Measurements from ENCODE around the gene TMEM161A.
"Not testable (repeated sequence)": the region's sequence is repeated elsewhere in the genome, so short reads cannot be mapped to it uniquely, and the experiment has no call there.

TMEM161A gene

GRCh38 chr19:19121371-19121770 lies 16.9 kb downstream of the TMEM161A start:
- no peak for DNase-seq (ENCODE audit: low spot score)

- no peak for DNase-seq (ENCODE audit: low spot score)
Observed at GRCh38 chr19:19120308-19121231, 17.7 kb downstream of the TMEM161A start.

- no peak for DNase-seq (ENCODE audit: low spot score)
Observed at GRCh38 chr19:19119325-19120237, 18.7 kb downstream of the TMEM161A start.

DNA sequence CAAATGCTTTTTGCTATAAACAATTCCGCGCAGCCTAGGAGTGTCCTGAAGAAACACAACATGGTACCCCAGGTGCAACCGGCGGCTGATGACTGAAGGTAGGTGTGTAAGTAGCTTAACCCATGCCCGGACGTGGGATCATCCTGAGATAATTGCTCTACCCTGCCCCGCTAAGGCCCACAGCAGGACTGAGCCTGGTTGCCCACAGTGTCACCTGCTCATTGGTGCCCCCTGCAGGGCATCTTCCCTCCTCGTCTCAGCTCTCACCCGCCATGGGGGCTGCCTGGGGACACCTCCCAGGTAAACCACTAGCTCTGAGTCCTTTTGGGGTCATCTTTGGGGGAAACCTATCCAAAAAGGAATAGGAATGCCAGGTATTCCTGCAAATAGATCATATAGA lies 22.3 kb downstream of the TMEM161A start:
- DNase-seq (ENCODE audit: low spot score), result no peak

- no peak for DNase-seq (ENCODE audit: low spot score)
Observed at GRCh38 chr19:19113040-19113626, 25.1 kb downstream of the TMEM161A start.

- no peak for DNase-seq (ENCODE audit: low spot score)
Observed at GRCh38 chr19:19111967-19112580, 26.2 kb downstream of the TMEM161A start.

DNA sequence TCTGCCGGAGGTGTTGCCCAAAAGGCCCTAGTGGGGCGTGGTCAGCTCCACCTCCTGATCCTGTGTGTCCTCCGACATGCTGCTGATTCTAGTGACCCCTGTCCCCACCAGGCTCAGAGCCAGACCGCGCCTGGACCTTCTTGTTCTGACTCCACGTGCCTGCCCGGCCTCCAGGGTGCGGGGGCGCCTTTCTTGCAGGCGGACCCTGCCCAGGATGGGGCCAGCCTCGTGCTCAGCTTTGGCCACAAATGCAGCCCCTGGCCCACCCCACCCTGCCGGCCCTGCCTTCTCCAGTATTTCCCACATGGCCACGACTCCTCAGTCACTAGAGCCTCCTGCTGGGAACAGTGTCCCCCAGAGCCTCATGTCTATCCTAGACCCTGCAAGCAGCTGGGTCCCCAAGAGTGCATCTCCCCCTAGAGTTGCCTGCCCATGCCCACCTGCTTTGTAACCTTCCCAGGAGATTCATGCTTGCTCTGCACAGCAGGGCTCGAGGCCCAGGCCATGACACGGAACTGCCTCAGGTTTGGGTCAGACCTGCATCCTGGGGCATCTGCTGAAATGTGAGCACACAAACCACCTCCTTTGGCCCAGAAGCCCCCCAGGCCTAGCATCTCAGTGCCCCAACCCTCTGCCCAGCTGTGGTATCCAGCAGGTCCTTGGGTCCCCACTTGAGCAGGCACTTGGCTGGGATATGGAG lies 27.0 kb downstream of the TMEM161A start:
- no peak for DNase-seq (ENCODE audit: low spot score)

GRCh38 chr19:19110410-19111135 lies 27.7 kb downstream of the TMEM161A start:
- DNase-seq (ENCODE audit: low spot score), result no peak

- DNase-seq (ENCODE audit: low spot score), result no peak
Observed at GRCh38 chr19:19109601-19110000, 28.7 kb downstream of the TMEM161A start.

DNA sequence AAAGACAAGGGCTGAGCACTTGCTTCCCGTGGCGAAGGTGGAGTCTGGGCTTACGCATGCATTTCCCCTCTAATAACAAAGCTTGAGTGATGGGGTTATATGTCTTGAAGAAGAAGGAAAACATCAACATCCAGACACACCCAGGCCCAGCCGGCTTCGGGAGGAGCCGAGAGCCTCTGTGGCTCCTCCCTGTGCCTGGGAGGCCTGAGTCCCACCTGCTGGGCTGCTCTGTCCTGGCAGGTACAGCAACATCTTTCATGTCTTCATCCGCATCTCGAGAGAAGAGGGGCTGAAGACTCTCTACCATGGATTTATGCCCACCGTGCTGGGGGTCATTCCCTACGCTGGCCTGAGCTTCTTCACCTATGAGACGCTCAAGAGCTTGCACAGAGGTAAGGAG lies 30.6 kb downstream of the TMEM161A start:
- no peak for DNase-seq (ENCODE audit: low spot score)

- not testable (repeated sequence) for DNase-seq (ENCODE audit: low spot score)
Observed at GRCh38 chr19:19106938-19107337, 31.3 kb downstream of the TMEM161A start.

DNA sequence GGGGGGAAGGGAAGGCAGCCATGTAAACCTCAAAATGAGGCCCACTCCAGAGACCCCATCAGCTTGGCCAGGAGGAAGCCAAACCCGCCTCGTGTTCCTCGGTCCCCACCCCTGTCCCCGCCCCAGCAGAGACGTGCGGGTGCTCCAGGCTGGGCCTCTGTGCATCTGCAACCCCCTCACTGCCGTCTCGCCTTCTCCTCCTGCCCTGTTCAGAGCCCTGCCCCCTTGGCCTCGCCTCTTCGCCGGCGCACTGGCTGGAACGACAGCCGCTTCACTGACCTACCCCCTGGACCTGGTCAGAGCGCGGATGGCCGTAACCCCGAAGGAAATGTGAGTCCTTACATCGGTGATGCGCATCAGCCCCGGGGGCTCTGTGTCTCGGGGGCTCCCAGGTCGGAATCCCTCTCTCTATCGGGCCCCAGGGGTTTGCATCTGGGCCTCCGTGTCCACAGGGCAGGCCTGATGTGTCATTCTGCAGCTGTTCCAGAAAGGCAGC lies 32.2 kb downstream of the TMEM161A start:
- DNase-seq (ENCODE audit: low spot score), result no peak

DNA sequence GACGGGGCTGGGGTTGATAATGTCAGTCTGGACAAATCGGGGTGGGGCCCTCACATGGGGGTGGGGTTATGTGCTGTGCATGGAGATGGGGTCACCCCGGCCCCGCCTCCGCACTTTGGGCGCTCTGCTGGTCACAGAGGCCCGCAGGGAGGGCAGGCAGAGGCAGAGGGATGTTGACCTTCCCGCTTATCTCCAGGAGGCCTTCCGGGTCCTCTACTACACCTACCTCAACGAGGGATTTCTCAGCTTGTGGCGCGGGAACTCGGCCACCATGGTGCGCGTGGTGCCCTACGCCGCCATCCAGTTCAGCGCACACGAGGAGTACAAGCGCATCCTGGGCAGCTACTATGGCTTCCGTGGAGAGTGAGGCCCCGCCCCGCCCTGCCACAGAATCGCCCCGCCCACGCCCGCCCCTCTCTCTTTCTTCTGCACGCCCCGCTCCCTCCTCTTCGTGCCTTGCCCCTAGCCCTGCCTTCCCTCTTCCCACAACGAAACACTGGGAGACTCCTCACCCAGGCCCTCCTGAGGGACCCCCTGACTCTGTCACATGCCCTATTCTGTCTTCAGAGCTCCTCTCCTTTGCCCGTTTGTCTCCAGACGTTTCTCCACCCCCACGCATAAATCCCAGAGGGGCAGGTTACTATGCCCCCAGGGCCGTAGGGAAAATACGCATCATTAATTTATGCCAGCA lies 32.8 kb downstream of the TMEM161A start:
- no peak for DNase-seq (ENCODE audit: low spot score)

DNA sequence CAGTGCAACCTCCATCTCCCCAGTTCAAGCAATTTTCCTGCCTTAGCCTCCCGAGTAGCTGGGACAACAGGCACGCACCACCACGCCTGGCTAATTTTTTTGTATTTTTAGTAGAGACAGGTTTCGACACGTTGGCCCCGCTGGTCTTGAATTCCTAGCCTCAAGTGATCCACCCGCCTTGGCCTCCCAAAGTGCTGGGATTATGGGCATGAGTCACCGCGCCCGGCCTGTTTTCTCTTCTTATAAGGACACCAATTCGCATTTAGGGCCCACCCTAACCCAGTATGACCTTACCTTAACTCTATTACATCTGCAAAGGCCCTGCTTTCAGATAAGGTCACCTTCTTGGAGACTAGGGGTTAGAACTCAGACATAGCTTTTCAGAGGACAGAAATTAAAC lies 35.1 kb downstream of the TMEM161A start:
- no peak for DNase-seq (ENCODE audit: low spot score)

DNA sequence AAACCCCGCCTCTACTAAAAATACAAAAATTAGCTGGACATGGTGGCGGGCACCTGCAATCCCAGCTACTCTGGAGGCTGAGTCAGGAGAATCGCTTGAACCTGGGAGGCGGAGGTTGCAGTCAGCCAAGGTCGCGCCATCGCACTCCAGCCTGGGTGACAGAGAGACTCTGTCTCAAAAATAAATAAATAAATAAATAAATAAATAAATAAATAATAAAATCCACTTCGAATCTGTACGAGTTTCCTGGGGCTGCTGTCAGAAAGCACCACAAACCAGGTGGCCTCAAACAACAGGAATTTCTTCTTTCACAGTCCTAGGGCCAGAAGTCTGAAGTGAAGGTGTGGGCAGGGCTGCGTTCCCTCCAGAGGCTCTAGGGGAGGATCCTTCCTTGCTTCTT lies 35.7 kb downstream of the TMEM161A start:
- not testable (repeated sequence) for DNase-seq (ENCODE audit: low spot score)

- no peak for DNase-seq (ENCODE audit: low spot score)
Observed at GRCh38 chr19:19101540-19101939, 36.7 kb downstream of the TMEM161A start.

DNA sequence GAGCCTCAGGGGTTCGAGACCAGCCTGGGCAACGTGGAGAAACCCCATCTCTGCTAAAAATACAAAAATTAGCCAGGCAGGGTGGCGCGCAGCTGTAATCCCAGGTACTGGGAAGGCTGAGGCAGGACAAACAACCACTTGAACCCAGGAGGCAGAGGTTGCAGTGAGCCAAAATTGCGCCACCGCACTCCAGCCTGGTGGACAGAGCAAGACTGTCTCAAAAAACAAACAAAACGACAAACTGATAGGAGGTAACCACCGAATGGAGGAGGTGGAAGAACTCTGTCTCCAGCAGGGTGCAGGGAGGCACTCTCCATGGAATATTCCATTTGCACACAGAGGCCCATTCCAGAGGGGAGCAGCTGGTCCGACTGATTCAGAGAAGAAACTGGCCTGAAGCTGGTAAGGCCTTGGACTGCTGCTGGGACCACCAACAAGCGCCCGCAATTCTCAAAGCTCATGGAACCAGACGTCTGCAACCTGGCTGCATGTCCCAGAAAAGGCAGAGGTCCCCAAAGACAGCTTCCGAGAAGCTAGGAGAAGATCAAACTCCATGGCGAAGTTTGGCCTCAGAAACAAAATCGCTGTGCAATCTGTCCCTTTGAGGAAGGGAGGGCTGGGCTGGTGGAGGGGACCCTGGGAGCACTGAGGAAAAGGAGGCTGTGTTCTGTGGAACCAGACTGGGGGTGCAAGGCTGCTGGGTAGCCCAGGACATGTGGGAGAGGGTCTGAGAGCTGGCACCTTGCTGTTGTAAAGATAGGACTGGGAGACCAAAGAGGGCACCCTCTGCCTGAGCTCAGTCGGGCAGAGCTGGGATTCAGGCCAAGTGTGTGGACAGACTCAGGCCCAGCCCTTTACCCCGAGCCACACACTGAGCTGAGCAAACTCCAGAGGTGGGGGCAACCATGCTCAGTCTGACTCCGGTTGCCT lies 39.3 kb downstream of the TMEM161A start:
- DNase-seq (ENCODE audit: low spot score), result no peak

DNA sequence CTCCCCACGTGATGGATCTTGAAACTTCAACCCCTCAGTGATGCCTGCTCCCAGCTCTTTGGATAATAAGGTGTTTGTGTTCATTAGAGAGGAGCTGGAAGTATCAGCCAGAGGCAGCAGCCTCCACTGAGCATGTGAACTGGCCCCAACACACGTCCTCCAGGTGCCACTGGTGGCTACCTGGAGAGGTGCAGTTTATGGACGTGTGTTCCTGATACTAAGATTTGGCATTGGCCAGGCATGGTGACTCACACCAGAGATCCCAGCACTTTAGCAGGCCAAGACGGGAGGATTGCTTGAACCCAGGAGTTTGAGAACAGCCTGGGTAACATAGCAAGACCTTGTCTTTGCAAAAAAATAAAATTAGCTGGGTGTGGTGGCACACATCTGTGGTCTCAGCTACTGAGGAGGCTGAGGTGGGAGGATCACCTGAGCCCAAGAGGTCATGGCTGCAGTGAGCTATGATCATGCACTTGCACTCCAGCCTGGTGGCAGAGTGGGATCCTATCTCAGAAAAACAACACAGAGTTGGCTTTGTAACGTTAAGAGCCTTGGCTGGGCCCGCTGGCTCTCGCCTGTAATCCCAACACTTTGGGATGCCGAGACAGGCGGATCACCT lies 40.1 kb downstream of the TMEM161A start:
- no peak for DNase-seq (ENCODE audit: low spot score)

Data from LoVo (cell line).